GM18861 (cell line): ENCODE data around the gene RHCG.
"Not testable (repeated sequence)": the region's sequence is repeated elsewhere in the genome, so short reads cannot be mapped to it uniquely, and the experiment has no call there.

ENCODE experiments used
- ATAC-seq: cut with Tn5 transposase; IDR thresholded peaks from one replicate; pipeline ENCODE4 v1.9.1; 2021; ENCODE audit not compliant: unreplicated experiment

RHCG gene

GRCh38 chr15:89479173-89479572, 17.2 kb downstream of the RHCG start:
- ATAC-seq = no peak

- ATAC-seq = no peak
Observed at GRCh38 chr15:89477411-89478242, 18.8 kb downstream of the RHCG start.

- ATAC-seq = no peak
Observed at GRCh38 chr15:89475661-89476060, 20.7 kb downstream of the RHCG start.

GRCh38 chr15:89472785-89473256, 23.6 kb downstream of the RHCG start:
- ATAC-seq = no peak

GRCh38 chr15:89469426-89470096, 26.8 kb downstream of the RHCG start:
- no peak for ATAC-seq

GRCh38 chr15:89468813-89469212, 27.6 kb downstream of the RHCG start:
- ATAC-seq = not testable (repeated sequence)

GRCh38 chr15:89463113-89463512, 33.3 kb downstream of the RHCG start:
- ATAC-seq = no peak

GRCh38 chr15:89462198-89462912, 34.0 kb downstream of the RHCG start:
- ATAC-seq = no peak

GRCh38 chr15:89461386-89461785, 35.0 kb downstream of the RHCG start:
- ATAC-seq = no peak

GRCh38 chr15:89460048-89460447, 36.3 kb downstream of the RHCG start:
- no peak for ATAC-seq

GRCh38 chr15:89459271-89460038, 36.9 kb downstream of the RHCG start:
- no peak for ATAC-seq

GRCh38 chr15:89458440-89458839, 37.9 kb downstream of the RHCG start:
- no peak for ATAC-seq

GRCh38 chr15:89457086-89457485, 39.3 kb downstream of the RHCG start:
- ATAC-seq = no peak

GRCh38 chr15:89455535-89455934, 40.8 kb downstream of the RHCG start:
- no peak for ATAC-seq

GRCh38 chr15:89452330-89452836, 44.0 kb downstream of the RHCG start:
- no peak for ATAC-seq

GRCh38 chr15:89451846-89452245, 44.5 kb downstream of the RHCG start:
- ATAC-seq = no peak

- ATAC-seq = no peak
Observed at GRCh38 chr15:89450076-89451006, 46.0 kb downstream of the RHCG start.

GRCh38 chr15:89448825-89449224, 47.6 kb downstream of the RHCG start:
- ATAC-seq = no peak

- no peak for ATAC-seq
Observed at GRCh38 chr15:89447676-89448075, 48.7 kb downstream of the RHCG start.
